HG02970 (cell line): ENCODE results near the gene SLC27A2.
A peak's percentile ranks its signal among the peaks of the same experiment; 100 is the strongest.

Source experiments
- ATAC-seq: cut with Tn5 transposase; IDR thresholded peaks from one replicate; pipeline ENCODE4 v1.9.1; 2021; ENCODE audit warnings: mild to moderate bottlenecking, moderate library complexity, moderate number of reproducible peaks; ENCODE audit not compliant: unreplicated experiment, low FRiP score

Gene SLC27A2

GRCh38 chr15:50233192-50233736, 51.3 kb downstream of the SLC27A2 start:
- no peak for ATAC-seq

GRCh38 chr15:50234764-50235163, 52.8 kb downstream of the SLC27A2 start:
- ATAC-seq = no peak

DNA sequence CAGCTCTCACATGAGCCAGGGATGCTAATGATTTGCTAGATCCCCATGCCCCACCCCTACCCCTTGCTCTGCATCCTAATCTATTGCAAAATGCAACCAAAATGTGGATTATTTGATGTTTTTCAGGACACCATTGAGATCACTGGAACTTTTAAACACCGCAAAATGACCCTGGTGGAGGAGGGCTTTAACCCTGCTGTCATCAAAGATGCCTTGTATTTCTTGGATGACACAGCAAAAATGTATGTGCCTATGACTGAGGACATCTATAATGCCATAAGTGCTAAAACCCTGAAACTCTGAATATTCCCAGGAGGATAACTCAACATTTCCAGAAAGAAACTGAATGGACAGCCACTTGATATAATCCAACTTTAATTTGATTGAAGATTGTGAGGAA, 53.8 kb downstream of the SLC27A2 start:
- ATAC-seq = no peak

DNA sequence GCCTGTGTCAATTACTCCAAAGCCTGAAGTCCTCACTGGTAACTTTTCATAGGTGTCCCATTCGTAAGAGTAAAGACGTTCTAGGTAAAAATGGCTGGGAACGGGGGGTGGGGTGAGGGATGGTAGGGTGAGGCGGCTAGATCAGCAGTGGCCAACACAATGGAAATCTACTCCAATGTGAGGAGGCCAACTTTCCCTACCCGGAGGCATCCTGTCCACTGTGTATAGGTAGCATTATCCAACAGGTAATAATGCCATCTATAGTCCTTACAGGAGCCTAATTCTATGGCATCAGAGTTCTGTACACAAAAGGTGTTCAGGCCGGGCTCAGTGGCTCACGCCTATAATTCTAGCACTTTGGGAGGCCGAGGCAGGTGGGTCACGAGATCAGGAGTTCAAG, 54.4 kb downstream of the SLC27A2 start:
- no peak for ATAC-seq

DNA sequence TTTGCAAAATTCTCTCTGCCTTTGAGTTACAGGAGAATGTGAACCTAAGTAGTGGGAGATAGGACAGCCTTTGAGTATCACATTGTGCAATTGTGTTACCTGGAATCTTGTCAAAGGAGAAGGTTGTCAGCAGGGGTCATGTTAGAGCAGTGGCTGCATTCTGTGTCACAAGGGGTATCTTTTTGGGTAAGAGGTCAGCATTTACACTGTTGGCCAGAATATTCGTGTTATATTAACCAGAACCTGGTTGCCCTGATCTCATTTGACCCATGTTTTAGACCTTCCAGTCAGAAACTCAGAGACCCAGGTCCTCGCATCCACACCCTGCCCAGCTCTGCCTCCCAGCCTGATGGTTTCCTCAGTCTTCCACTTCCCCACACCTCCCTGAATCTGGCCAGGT, 56.3 kb downstream of the SLC27A2 start:
- no peak for ATAC-seq

DNA sequence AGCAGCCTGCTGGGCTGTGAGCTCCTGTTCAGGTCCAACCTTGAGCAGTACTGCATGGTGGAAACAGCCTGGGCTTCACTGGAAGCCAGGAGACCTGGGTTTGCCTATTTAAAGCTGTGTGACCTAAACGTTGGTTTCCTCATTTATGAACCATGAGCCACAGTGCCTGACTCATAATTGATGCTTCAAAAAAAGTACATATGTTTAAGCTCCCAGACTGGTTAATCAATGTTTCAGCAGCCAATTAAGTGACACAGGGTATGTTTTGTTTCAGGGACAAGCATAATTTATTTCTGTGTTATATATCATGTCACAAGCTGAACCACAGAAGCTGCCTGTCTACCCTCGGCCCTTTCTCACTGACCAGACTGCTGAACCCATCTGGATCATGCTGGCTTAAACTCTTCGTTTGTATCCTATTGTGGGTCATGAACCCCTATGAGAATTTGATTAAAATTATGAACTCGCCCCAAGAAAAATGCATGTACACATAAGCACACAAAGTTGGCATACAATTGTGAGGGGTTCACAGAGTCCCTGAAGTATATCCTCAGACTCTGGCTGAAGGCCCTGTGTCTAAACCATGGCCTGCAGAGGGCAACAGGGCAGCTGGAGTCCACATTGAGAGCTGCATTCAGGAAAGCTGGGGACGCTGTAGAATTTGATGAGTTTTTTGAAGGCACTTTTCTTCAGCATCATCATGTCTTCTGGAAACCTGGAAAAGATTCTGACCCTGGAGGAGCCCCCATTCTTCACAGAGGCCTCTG, 59.9 kb downstream of the SLC27A2 start:
- ATAC-seq = no peak

DNA sequence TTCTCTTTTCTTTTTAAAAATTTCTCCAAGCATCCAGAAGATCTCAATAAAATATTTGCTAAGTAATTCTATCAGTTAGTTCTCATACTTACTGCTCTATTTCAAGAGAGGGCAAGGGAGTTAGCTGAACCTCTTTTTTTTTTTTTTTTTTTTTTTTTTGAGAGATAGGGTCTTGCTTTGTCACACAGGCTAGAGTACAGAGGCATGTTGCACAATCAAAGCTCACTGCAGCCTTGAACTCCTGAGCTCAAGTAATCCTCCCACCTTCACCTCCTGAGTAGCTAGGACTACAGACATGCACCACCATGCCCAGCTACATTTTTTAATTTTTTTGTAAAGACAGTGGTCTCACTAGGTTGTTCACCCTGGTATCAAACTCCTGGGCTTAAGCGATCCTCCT, 62.2 kb downstream of the SLC27A2 start:
- ATAC-seq = no peak

- ATAC-seq = no peak
Measured at GRCh38 chr15:50244959-50245624, 63.1 kb downstream of the SLC27A2 start.

GRCh38 chr15:50246631-50247030, 64.6 kb downstream of the SLC27A2 start:
- ATAC-seq = no peak

- ATAC-seq = peak; percentile 64
Measured at GRCh38 chr15:50247819-50248655, 66.0 kb downstream of the SLC27A2 start.

- ATAC-seq = no peak
Measured at GRCh38 chr15:50248994-50249582, 67.1 kb downstream of the SLC27A2 start.

GRCh38 chr15:50249704-50250103, 67.7 kb downstream of the SLC27A2 start:
- no peak for ATAC-seq

- ATAC-seq = no peak
Measured at GRCh38 chr15:50250760-50251394, 68.9 kb downstream of the SLC27A2 start.

- ATAC-seq = no peak
Measured at GRCh38 chr15:50251638-50252182, 69.7 kb downstream of the SLC27A2 start.

GRCh38 chr15:50252556-50252955, 70.6 kb downstream of the SLC27A2 start:
- ATAC-seq = no peak

- ATAC-seq = no peak
Measured at GRCh38 chr15:50256188-50257041, 74.4 kb downstream of the SLC27A2 start.

DNA sequence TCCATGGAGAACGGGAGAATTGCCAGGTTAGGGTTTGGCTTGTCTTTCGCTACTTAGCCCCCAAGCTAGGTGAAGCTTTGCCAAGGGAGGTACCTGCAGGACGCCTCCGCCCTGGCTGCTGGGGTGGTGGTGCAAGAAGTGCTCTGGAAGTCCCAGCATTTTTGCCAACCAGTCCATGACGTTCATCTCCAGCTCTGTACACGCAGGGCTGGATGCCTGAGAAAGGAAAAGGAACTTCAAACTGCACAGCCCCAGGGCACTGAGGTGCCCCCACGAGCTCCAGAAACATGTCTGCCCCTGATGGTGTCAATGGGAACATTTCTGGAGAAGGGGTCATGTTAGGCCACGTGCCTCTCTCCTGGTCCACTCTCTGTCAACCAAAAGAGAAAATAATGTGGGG, 75.3 kb downstream of the SLC27A2 start:
- no peak for ATAC-seq

DNA sequence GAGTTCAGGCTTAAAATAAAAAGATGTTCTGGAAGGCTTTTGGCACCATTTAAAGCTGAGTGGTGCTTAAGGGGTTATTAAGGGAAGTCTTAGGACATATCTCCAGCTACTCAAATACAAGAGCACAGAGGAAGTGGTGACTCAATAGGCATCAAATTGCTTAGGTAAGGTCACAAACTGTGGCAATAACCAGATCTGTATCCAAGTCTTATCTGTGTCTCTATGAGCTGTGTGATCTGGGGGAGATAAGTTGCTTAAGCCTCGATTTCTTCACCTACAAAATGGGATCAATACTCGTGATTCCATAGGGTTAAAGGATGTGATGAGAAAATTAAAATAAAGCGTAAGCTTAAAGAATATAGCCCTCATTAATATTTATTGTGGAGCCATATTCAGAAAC, 75.9 kb downstream of the SLC27A2 start:
- no peak for ATAC-seq

DNA sequence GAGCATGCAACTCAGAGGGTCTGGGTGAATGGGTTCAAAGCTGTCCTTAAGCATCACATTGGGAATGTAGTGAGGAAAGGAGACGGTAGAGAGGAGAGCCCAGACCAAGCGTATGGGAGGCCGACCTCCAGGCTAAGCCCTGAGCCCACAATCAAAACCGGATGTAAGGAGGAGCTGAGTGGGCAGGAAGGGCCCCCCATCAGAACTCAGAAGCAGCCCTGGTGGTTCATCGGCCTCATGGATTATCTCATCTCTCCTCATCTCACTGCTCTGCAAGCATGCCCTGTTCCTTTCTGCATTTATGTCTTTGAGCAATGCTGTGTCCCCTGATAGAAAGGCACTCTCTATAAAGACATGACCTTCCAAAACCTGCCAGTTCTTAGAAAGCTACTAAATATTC, 77.3 kb downstream of the SLC27A2 start:
- no peak for ATAC-seq
